HS-27A (cell line): ENCODE measurements around the gene MSX1.
A peak's percentile ranks its signal among the peaks of the same experiment; 100 is the strongest.
"Not testable (repeated sequence)": the region's sequence is repeated elsewhere in the genome, so short reads cannot be mapped to it uniquely, and the experiment has no call there.

Experiments
- DNase-seq: peaks from one replicate; pipeline ENCODE4 v3.0.0-alpha.2; 2012; ENCODE audit warnings: low read depth, missing footprints

MSX1 gene

DNA sequence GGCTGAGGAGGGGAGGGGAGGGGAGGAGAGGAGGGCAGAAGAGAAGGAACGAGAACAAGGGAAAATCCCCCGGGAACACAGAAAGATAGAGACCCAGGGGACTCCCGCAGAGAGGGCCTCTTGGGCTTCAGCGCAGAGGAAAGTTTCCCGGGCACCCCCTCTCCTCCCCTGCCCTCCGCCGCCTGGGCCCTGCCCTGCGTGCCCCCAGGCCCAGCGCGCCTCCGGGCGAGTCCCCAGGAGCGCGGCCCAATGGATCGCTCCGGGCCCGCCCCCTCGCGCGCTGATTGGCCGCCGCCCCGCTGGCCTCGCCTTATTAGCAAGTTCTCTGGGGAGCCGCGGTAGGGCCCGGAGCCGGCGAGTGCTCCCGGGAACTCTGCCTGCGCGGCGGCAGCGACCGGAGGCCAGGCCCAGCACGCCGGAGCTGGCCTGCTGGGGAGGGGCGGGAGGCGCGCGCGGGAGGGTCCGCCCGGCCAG is at the start of gene MSX1:
MSX1 (plus strand) TSS at position 341 of the 474 bp plus-strand sequence. CDS start 235 bp downstream, outside the sequence.
- peak; percentile 30 for DNase-seq

DNA sequence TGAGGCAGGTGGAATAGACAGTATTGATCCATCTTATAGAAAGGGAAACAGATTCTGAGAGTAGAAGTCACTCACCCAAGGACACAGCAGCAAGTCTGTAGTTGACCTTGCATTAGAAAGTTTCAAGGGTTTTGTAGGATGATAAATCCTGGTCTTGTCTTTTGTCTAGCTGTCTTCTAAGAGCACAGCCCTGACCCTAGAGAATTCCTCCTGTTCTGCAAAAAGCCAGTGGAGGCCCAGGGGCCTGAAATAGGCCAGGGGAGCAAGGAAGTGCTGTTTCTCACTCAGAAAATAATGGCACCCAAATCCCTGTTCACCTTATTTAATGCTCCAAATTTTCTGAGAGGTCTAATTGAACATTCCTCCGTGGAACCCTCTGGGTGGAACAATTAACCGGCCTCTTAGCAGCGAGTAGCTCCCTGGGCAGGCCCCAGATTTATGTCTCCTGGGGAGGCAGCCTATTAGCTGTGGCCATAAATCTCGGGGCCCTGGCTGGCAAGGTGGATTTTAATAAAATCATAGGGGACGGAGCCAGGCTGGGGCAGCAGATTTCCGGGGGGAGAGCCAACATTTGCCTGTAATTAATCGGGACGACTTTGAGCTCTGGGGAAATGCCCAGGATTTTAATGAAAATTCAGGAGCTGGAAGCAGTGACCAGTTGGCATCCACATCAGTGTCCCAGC is 49.2 kb upstream of the MSX1 start:
- no peak for DNase-seq

DNA sequence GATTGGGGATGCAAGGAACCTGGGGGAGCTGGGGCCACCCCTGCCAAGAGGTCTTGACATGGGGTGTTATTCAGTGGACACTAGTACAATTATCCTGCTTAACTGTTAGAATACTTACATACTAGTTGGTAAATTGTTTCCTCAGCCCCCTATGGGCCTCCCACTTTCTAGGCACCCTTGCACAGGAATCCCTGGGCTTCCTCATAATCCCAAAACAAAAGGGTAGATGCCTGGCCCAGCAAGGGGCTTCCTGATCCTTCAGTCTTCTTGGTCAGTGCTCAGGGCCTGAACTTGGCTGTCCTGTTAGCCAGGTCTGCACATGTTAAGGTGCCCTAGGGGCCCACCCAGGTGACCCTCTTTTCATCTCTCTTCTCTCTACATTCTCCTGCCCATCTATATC is 48.7 kb upstream of the MSX1 start:
- no peak for DNase-seq

DNA sequence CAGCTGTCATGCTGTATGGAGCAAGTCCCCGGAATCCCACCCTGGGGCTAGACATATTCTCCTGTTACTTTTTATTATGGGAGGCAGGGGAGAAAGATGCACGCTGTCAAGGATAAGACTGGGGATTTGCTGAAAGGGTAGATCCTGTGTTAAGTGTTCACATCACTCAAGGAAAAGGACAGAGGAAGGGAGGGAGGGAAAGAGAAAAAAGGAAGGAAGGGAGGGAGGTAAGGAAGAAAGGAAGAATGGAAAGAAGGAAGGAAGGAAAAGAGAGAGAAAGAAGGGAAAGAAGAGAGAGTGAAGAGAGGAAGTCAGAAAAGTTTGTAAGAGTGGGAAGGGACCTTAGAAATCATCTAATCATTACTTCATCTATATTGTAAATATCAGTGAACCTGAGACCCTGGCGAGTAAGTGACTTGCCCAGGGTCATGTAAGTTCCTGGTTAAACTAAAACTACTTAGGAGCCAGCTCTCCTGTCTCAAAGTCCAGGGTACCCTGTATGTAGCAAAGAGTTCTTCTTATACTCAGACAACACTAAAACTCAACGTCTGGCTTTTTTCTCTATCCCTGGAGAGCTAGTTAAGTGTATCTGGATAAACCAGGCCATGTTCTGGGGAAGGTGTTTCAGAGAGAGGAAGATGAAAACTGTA is 47.2 kb upstream of the MSX1 start:
- DNase-seq, result no peak

DNA sequence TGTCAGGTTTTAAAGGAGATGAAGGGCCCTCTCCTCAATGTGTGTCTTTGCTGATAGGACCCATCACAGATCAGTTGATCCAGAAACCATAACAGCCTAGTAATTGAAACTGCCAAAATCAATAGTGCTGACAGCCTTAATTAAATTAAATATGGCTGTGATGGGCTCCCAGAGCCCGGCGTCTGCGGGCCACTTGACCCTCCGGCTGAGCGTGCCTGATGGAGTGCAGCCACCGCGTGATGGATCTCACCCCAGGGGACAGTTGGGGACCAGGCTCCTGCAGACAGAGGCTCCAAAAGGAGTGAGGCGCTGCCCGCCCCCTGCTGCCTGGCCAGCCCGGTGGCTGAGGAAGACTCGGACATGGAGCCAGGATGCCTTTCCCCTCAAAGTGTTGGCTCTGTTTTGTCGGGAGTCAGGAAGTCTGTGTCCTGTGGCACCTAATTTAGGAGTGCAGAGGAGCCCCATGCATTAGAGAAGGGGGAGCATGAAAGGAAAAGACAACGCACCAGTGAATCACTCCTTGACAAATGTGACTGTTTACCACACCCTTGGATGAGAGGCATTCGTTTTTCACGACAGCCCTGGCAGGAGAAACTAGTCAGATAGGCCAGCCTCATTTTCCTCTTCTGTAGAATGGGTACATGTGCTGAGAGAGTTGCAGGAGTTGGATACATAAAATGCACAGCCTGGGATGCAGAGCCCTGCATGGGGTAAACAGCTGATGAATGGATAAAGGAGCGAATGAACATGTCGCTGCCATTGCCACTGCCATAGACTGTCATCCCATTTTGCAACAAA is 40.9 kb upstream of the MSX1 start:
- DNase-seq, result no peak

DNA sequence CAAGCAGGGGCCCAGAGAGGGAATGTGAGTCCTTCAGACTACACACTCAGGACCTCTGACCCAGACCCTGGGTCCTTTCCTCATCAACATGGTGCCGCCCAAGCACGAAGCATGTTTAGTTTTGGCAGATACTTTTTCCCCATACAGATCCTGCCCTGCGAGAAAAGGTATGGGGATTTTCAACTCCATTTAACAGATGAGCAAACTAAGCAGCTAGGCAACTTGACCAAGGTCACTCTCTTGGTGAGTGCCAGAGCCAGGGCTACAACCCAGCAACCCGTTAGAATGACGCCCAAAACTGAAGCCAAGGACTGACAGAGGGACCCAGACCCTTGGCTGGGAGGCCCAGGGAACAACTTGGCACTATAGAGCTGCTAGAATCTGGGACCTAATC is 40.3 kb upstream of the MSX1 start:
- DNase-seq, result no peak

DNA sequence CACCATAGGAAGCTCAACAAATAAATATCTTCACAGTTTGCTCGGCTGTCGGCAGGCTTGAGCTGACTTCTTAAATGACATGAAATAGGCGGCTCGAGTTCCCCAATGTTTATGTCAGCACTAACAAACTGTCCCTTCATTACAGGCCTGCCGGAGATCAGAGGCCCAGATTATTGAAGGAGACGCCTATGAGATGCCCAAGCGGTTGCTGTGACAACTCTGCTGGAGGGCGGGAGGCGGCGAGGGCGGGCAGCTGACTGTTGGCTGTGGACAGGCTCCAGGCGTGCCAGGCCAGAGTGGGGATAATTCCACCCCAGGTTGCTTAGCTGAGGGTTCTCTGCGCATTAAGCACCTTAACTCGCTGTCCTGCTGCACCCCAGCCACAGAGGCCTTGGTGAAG is 39.2 kb upstream of the MSX1 start:
- no peak for DNase-seq

DNA sequence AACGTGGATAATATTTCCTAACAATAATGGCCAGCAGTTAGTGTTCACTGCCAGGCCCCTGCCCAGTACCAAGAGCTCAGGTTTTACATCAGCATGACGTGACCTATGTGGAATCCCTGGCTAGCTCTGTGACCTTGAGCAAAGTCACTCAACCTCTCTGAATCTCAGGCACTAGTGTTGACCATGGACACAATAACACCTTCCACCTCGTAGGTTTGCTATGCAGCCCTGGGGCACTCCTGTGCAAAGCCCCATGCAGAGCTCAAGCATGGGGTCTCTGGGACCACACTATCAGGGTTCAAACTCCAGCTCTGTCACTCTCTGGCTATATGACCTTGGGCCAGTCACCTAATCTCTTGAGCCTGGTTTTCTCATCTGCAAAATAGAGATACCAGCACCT is 38.7 kb upstream of the MSX1 start:
- DNase-seq, result no peak

DNA sequence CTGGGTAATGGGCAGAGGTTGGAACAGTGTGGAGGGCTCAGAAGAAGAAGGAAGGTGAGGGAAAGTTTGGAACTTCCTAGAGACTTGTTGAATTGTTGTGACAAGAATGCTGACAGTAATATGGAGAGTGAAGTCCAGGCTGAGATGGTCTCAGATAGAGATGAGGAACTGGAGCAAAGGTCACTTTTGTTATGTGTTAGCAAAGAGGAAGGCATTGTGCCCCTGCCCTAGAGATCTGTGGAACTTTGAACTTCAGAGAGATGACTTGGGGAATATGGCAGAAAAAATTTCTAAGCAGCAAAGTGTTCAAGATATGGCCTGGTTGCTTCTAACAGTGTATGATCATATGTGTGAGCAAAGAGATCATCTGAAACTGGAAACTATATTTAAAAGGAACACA is 37.9 kb upstream of the MSX1 start:
- DNase-seq, result no peak

DNA sequence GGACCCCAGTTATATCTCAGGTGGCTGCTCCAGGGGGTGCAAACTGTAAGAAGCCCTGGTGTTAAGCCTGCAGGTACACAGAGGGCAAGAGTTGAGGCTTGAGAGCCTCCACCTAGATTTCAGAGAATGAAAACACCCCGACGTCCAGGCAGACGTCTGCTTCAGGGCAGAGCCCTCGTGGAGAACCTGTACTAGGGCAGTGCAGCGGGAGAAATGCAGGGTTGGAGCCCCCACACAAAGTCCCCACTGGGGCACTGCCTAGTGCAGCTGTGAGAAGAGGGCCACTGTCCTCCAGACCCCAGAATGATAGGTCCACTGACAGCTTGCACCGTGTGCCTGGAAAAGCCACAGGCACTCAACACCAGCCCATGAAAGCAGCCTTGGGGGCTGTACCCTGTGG is 37.2 kb upstream of the MSX1 start:
- DNase-seq, result not testable (repeated sequence)

DNA sequence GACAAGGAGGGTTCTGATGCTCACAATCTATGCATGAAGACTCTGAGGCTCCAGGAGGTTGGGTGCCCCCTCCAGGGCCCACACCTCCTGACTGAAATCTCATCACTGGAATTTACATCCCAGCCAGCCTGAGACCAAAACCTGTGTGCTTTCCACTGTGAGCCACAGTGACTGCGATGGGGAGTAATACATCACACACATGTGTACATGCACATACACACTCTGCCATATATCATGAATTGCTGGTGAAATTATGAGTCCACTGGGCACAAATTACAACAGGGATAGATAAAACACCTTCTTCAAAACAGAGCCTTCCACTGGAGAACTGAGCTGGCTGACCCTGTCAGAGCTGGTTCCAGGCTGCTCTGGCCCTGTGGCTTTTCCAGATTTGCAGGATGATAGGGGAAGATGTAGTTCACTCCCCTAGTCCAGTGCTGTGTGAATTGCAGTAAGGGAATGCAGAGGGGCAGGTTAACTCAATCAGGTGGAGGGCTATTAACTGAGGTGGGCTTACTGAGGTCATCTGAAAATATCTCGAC is 35.8 kb upstream of the MSX1 start:
- DNase-seq, result no peak

DNA sequence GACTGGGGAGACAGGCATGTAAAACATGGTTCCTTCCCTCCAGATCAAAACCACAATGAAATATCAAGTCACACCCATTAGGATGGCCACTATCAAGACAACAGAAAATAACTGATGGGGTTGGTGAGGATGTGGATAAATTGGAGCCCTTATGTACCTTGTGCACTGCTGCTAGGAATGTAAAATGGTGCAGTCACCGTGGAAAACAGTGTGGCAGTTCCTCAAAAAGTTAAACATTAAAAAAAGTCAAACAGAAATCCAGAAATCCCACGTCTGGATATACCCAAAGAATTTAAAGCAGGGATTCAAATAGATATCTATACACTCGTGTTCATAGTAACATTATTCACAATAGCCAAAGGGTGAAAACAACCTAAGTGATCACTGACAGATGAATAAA is 35.2 kb upstream of the MSX1 start:
- no peak for DNase-seq

DNA sequence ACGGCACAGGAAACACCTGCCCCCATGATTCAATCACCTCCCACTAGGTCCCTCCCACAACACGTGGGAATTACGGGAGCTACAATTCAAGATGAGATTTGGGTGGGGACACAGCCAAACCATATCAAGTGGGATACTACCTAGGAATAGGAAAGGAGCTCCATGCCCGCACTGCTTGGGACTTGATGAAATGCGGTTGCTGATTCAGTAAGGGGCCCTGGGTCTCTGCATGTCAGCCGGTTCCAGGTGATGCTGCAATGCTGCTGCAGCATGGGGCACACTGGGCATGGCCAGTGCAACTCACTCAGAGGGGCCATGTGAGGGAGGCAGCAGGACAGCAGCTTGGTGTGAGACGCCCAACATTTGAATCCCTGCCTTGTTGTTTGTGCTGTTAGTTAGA is 34.0 kb upstream of the MSX1 start:
- DNase-seq, result no peak

DNA sequence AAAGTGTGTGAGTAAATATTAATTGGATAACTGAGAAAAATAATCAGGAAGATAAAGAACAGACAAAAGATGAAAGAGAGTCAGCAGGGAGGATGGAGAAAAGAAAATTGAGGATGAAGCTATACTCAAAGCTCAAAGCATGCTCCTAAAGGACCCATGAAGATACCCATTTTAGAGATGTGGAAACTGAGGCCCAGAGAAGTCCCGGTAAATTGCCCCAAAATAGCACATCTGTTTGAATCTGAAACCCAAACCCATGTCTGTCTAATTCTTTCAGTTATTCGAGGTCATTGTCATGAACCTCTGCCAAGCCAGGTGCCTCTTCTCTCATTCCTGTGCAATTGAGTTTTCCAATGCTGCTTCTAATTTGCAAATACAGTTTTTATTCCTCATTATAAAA is 29.6 kb upstream of the MSX1 start:
- no peak for DNase-seq

DNA sequence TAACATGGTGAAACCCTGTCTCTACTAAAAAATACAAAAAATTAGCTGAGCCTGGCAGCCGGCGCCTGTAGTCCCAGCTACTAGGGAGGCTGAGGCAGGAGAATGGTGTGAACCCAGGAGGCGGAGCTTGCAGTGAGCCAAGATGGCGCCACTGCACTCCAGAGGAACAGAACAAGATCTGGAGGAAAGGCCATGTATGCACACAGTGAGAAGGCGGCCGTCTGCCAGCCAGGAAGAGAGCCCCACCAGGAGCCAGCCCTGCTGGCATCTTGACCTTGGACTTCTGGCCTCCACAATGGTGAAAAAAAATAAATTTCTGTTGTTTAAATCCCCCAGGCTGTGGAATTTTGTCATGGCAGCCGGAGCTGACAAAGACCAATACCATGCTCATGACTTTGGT is 28.2 kb upstream of the MSX1 start:
- no peak for DNase-seq

DNA sequence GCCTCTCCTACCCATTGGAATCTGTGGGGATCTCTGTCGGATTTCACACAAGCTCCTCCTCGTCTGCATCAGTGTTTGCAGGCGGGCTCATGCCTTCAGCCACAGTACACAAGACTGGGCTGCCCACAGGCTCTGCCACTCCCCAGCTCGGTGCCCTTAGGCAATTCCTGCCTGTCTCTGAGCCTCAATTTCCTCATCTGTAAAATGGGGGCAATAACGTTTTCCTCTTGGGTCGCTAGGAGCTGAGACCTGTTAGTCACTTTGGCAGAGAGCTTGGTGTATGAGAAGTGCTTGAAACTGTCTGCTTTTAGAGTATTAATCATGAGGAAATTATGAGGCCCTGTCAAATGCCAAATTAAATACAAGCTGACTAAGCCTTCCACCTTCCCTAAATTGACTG is 27.6 kb upstream of the MSX1 start:
- no peak for DNase-seq

DNA sequence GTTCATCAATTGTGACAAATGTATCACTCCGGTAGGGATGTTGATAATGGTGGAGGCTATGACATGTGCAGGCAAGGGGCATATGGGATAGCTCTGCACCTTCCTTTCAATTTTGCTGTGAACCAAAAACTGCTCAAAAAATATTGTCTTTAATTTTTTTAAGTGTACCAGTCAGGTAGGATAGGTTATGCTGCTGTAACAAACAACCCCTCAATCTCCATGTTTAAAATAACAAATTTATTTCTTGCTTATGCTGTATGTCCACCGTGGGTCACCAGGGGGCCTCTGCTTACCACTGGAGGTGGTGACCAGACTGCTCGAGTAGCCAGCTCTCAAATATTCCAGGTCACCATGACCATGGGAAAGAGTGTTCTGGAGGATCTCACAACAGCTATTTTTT is 23.4 kb upstream of the MSX1 start:
- no peak for DNase-seq

DNA sequence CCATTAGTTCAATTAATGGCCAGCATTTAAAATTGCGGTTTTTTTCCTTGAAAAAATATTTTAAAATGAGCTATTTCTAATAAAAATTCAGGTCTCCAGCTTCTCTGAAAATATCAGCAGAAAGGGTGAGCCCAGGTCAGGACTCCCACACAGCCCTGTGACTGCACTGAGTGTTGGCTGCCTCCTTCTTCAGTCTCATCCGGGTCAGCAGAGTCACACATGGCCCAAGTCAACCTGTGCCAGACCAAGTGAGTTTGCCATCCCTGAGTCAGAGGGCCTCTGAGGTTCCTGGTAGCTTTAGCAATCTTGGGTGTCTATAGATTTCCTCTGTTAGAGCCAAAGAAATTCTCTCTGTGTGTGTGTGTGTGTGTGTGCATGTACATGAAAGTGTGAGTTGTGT is 22.1 kb upstream of the MSX1 start:
- no peak for DNase-seq

DNA sequence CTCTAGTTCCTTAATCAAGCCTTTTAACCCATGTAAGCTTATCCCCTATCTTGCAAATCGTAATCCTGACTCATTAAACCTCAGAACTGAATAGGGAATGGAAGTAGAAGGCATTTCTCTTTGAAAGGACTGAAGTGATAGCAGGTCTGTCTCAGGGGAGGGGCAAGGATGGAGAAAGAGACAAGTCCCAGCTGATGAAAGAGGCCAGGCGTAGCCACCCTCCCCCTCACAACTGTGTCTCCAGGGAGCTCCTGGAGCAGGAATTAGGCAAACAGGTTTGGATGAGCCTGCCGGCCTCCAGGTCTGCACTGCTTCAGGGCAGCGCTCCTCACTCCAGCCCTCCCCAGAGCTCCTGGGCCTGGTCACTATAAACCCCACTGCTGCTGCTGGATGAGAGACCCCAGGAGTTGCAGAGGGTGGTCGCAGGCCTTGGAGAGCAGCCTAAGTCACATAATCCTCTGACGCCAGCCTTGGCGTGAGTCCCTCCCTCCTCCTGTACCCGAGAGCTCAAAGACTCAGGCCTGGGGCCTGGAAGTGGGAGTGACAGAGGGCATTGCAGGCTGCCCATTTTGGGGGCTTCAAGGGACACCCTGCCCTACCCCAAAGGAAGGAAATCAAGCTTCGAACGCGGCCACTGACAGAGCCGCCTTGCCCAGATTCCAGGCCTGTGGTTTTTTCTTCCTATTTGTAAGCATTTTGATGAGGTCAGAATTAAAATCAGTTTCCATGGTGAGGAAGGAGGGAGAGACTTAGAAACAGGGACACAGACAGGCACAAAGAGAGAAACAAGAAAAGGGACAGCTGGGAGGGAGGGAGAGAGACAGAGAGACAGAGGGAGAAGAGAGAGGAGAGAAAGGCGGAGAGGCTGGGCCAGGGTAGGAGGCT is 21.2 kb upstream of the MSX1 start:
- no peak for DNase-seq

DNA sequence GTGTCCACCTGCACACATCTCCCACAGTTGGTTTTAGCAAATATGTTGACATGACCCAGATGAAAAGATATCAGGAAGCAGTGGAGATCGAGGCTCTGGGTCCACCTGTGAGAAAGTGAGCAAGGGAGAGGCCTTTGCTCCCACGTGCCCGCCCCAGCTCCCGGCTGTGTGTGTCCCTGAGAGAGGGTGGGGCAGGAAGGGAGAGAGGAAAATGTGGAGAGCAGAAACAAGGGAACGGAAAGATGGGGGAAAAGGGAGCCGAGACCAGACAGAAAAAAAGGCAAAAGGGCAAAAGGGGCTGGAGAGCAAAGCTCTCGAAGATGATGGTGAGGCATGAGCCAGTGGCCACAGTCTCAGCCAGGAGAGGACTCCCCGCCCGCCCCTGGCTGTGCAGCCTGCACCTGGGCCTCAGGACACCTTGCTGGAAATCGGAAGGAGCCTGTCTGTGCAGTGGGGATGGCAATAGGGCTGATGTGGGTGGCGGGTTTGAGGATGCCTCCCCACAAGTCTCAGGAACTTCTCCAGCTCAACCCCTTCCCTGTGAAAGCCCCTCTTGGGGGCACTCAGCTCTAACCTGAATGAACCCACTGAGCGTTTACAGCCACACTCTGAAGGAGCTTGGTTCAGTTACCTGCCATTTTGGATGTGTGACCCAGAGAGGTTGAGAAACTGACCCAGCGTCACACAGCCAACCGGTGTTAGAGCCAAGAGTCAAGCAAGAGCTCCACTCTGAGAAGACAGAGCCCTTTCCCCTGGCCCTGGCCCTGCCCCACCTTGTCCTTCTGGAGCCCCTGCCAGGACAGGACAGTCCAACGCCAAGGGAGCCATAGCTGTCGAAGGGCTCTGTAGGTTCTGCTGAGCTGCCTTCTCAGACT is 20.3 kb upstream of the MSX1 start:
- DNase-seq, result no peak

DNA sequence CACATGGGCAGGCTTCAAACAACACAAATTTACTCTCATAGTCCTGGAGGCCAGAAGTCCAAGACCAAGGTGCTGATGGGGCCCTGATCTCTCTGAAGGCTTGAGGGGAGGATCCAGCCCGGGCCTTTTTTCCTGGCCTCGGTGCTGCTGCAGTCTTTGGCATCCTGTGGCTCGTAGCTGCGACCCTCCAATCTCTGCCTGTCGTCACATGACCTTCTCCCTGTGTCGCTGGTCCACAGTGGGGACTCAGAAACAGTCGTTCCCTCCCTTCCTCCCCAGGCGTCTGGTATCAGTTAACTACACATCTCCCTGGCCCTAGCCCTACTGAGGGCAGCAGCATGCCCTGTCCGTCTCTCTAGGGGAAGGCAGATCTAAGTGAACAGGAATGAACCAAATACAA is 19.1 kb upstream of the MSX1 start:
- no peak for DNase-seq
